Fibroblast of lung (primary cell): ENCODE data around the gene CREB3L1. TPM values are rescaled to one million over a fixed set of nuclear protein-coding genes. Genes with fewer than 3 reads are reported as not detected.
A peak's percentile ranks its signal among the peaks of the same experiment; 100 is the strongest.

Experiments used
- DNase-seq, 2 donors: peaks; one replicate each; pipeline versions ENCODE4 v3.0.0 to v3.0.0-alpha.2; 2010; ENCODE audit warnings: low read depth in 2 of 2
- H2AFZ ChIP-seq: 2 replicates; pipeline ENCODE4 v1.5.1; 2012; ENCODE audit warnings: low read length, control low read depth, inconsistent platforms
- H3K27ac ChIP-seq: 2 replicates; pipeline ENCODE4 v1.5.1; 2011; ENCODE audit warnings: low read length, control low read depth; ENCODE audit not compliant: insufficient read depth
- H3K27me3 ChIP-seq: 2 replicates; pipeline ENCODE4 v1.5.1; 2011; ENCODE audit warnings: mild to moderate bottlenecking, low read length; ENCODE audit not compliant: control insufficient read depth, insufficient read depth
- H3K36me3 ChIP-seq: 2 replicates; pipeline ENCODE4 v1.5.1; 2011; ENCODE audit warnings: low read length; ENCODE audit not compliant: control insufficient read depth, insufficient read depth
- H3K4me1 ChIP-seq: 2 replicates; pipeline ENCODE4 v1.5.1; 2011; ENCODE audit warnings: low read length; ENCODE audit not compliant: control insufficient read depth, insufficient read depth; ENCODE audit errors: extremely low read depth
- H3K4me2 ChIP-seq: 2 replicates; pipeline ENCODE4 v1.5.1; 2011; ENCODE audit warnings: low read length, control low read depth; ENCODE audit not compliant: insufficient read depth; ENCODE audit errors: extremely low read depth
- H3K4me3 ChIP-seq, 4 experiments: fragments of 200-600 bp in 1 of 4; sonication (generic) in 1 of 4; replicated peaks in 1 of 4; 2 replicates each; pipeline ENCODE4 v1.5.1; 2011 to 2016; ENCODE audit warnings: low read length in 4 of 4, low read depth in 3 of 4, mild to moderate bottlenecking in 3 of 4, control low read depth in 2 of 4, inconsistent platforms in 1 of 4, mixed read lengths in 1 of 4; ENCODE audit not compliant: insufficient read depth in 1 of 4; ENCODE audit errors: control extremely low read depth in 1 of 4
- H3K79me2 ChIP-seq: 2 replicates; pipeline ENCODE4 v1.5.1; 2012; ENCODE audit warnings: mild to moderate bottlenecking, low read length, inconsistent platforms; ENCODE audit not compliant: control insufficient read depth, insufficient read depth
- H3K9ac ChIP-seq: 2 replicates; pipeline ENCODE4 v1.5.1; 2011; ENCODE audit warnings: mild to moderate bottlenecking, low read length, control low read depth; ENCODE audit not compliant: insufficient read depth
- H3K9me3 ChIP-seq: 2 replicates; pipeline ENCODE4 v1.5.1; 2012; ENCODE audit warnings: low read depth, low read length; ENCODE audit not compliant: control insufficient read depth, insufficient read depth
- H4K20me1 ChIP-seq: 2 replicates; pipeline ENCODE4 v1.5.1; 2011; ENCODE audit warnings: low read length; ENCODE audit not compliant: control insufficient read depth, insufficient read depth; ENCODE audit errors: extremely low read depth
- EZH2 ChIP-seq: IDR thresholded peaks from 2 replicates; pipeline ENCODE4 v1.5.1; 2012; ENCODE audit warnings: low read length, control low read depth, mild to moderate bottlenecking; ENCODE audit errors: missing control alignments
- polyA plus RNA-seq, 2 donors: library from polyadenylated mRNA; depleted of rRNA in 1 of 2; stranded (reverse) in 1 of 2; unstranded in 1 of 2; fragments of >200 nt; gene quantifications; 2 replicates each; pipeline ENCODE4 v1.2.1, GENCODE V29; 2011 to 2012; ENCODE audit warnings: missing spikeins in 1 of 2
- total RNA-seq: library from RNA; depleted of rRNA; stranded (reverse); fragments of >200 nt; gene quantifications from 2 replicates; pipeline ENCODE4 v1.2.1, GENCODE V29; 2014
- TF ChIP-seq, protein P1 (sequence below), 2 donors: IDR thresholded peaks in 1 of 2; conservative IDR thresholded peaks in 1 of 2; 1 replicate in 1 of 2; 2 replicates in 1 of 2; pipeline ENCODE4 v1.5.1; 2011 to 2012; ENCODE audit warnings: low read length in 2 of 2, control low read depth in 1 of 2, inconsistent platforms in 1 of 2, low read depth in 1 of 2, mild to moderate bottlenecking in 1 of 2

The CREB3L1 gene
- total and polyA plus RNA-seq, 2 donors (not counting 1 experiment from before 2014, with no cell fraction given): 18.8 to 28.4 TPM

DNA sequence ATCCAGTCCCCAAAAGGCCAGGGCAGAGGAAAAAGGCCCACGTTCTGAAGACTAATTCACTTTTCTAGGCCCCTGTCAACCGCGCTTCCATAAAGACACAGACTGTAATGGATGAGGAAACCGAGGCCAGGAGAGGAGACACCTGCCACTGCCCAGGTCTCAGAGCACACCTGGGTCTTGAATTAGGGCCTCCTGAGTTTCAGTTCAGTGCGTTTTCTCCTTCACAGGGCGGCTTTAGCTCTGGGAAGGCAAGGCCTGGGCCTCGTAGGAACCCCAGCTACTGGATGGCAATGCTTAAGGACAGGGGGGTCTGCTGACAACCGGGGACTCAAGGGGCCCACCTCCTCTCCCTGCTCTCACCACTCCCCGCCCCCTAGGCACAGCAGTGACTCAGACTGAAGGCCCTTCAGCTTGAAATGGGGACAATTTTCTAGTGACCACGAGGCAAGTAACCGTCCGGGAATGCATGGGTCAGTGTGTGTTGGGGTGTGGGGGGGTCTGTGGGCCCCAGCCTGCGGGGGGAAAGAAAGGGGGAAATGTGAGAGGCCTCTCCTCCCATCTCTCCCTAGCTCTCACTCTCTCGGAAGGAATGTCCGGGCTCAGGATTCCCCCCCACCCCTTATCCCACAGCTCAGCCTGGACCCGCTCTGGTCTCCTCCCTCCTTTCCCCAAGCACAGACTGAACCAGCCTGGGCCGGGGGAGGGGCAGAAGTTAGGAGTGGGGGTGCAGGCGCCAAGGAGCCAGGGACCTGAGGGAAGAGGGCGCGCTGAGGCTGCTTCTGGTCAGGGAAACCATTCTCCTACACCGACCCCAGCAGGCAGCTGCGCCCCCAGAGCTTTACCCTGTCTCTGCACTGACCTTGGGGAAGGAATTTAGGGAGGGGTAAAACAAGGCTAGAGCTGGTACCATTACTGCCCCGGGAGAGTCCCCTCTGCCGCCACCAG lies 17.2 kb downstream of the CREB3L1 start:
- peak overlapping the region; percentile 96 for H3K27ac ChIP-seq
- TF ChIP-seq, protein P1, sequence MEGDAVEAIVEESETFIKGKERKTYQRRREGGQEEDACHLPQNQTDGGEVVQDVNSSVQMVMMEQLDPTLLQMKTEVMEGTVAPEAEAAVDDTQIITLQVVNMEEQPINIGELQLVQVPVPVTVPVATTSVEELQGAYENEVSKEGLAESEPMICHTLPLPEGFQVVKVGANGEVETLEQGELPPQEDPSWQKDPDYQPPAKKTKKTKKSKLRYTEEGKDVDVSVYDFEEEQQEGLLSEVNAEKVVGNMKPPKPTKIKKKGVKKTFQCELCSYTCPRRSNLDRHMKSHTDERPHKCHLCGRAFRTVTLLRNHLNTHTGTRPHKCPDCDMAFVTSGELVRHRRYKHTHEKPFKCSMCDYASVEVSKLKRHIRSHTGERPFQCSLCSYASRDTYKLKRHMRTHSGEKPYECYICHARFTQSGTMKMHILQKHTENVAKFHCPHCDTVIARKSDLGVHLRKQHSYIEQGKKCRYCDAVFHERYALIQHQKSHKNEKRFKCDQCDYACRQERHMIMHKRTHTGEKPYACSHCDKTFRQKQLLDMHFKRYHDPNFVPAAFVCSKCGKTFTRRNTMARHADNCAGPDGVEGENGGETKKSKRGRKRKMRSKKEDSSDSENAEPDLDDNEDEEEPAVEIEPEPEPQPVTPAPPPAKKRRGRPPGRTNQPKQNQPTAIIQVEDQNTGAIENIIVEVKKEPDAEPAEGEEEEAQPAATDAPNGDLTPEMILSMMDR (conservative IDR thresholded peaks at IDR 0.05 in 1 of 2, IDR thresholded peaks at IDR 0.05 in 1 of 2; ENCODE audit: low read depth in 1 of 2, low read length in 2 of 2): no peak
- no peak for TF ChIP-seq EZH2

DNA sequence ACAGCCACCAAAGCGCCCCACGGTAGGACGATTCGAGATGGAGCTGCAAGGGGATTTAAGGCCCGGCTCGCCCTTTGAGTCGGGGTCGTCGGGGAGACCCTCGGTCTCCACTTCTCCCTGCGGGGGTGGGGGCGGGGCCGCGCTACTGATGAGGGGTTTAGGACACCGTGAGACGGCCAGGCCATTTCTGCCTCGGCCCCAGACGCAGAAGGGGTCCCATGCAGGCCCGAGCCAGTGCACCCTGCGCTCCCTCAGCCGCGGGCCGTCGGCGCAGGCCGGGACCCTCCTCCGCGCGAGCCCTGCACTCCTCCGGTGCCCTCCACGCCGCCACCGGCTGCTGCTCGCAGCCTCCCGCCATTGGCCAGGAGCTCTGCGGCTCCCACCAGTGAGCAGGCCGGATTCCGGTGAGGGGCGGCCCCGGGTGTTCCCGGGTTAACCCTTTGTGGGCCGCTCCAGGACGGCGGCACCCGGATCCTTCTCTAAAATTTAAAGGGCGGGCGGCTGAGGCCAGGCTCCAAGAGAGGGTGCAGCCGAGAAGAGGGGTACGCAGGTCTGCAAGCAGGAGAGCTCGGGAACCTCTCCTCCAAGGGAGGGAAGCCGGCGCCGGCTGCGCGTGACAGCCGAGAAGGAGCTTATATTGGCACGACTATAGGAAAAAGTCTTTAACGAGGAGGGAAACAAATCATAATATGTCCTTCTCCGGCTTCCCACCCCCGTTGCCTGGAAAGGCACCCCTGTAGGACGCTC lies 18.0 kb downstream of the CREB3L1 start:
- Histone ChIP-seq H3K9ac (peak overlapping the region; percentile 11), H3K36me3 (peaks cover 8% of the 10 kb centered on the region), H3K9me3 (no peaks in the 10 kb centered on the region), H3K27me3 (no peaks in the 10 kb centered on the region), H4K20me1 (no peaks in the 10 kb centered on the region), H3K27ac (peak overlapping the region; percentile 96), H3K79me2 (peaks cover 50% of the 10 kb centered on the region), H2AFZ (no peak overlapping the region), H3K4me1 (peaks cover 75% of the 10 kb centered on the region), H3K4me2 (peak overlapping the region; percentile 91), H3K4me3 (peak overlapping the region; percentile 29 to 60 (median 38))
- DNase-seq: peak; percentile 73 to 82
- TF ChIP-seq EZH2: no peak
- TF ChIP-seq, protein P1 (conservative IDR thresholded peaks at IDR 0.05 in 1 of 2, IDR thresholded peaks at IDR 0.05 in 1 of 2; ENCODE audit: low read depth in 1 of 2, low read length in 2 of 2): no peak

More for the DNA sequence above, 17.2 kb downstream of the CREB3L1 start:
- Histone ChIP-seq H3K79me2 (peaks cover 48% of the 10 kb centered on the region), H3K4me3 (peak overlapping the region; percentile 29 to 60 (median 38)), H3K4me1 (peaks cover 77% of the 10 kb centered on the region), H3K9ac (peak overlapping the region; percentile 41), H3K36me3 (peaks cover 3% of the 10 kb centered on the region), H2AFZ (no peak overlapping the region), H3K27me3 (no peaks in the 10 kb centered on the region), H3K9me3 (no peaks in the 10 kb centered on the region), H3K4me2 (peak overlapping the region; percentile 91), H4K20me1 (no peaks in the 10 kb centered on the region)
- peak; percentile 93 to 98 for DNase-seq

- peak overlapping the region; percentile 96 for H3K27ac ChIP-seq
- H3K79me2 ChIP-seq: peaks cover 51% of the 10 kb centered on the region
These were observed 18.6 kb downstream of the CREB3L1 start for GRCh38 chr11:46296059-46296527.

More at GRCh38 chr11:46296059-46296527, 18.6 kb downstream of the CREB3L1 start:
- H3K27me3 ChIP-seq: no peaks in the 10 kb centered on the region
- H2AFZ ChIP-seq: no peak overlapping the region
- H3K4me2 ChIP-seq: peak overlapping the region; percentile 91
- H4K20me1 ChIP-seq: no peaks in the 10 kb centered on the region
- no peaks in the 10 kb centered on the region for H3K9me3 ChIP-seq
- DNase-seq: no peak
- peaks cover 71% of the 10 kb centered on the region for H3K4me1 ChIP-seq
- peak overlapping the region; percentile 21 for H3K9ac ChIP-seq
- peak overlapping the region; percentile 29 to 60 (median 34) for H3K4me3 ChIP-seq
- TF ChIP-seq, protein P1 (conservative IDR thresholded peaks at IDR 0.05 in 1 of 2, IDR thresholded peaks at IDR 0.05 in 1 of 2; ENCODE audit: low read depth in 1 of 2, low read length in 2 of 2): no peak
- peaks cover 8% of the 10 kb centered on the region for H3K36me3 ChIP-seq
